DMS53 (cell line): ENCODE measurements around the gene RARRES1.

Experiments used
- DNase-seq: peaks from one replicate; lab custom pipeline; 2025; lab: John Stamatoyannopoulos, UW

RARRES1 gene

GRCh38 chr3:158735296-158736033 is 3.2 kb upstream of the RARRES1 start:
- DNase-seq, result no peak

GRCh38 chr3:158733656-158734055 is 1.4 kb upstream of the RARRES1 start:
- DNase-seq, result no peak

- DNase-seq, result no peak
Measured at GRCh38 chr3:158732856-158733200, 571 bp upstream of the RARRES1 start.

- no peak for DNase-seq
Measured at GRCh38 chr3:158731486-158731885, 771 bp downstream of the RARRES1 start.

- DNase-seq, result no peak
Measured at GRCh38 chr3:158728851-158729250, 3.4 kb downstream of the RARRES1 start.

- no peak for DNase-seq
Measured at GRCh38 chr3:158728061-158728377, 4.2 kb downstream of the RARRES1 start.

- DNase-seq, result peak; percentile 74
Measured at GRCh38 chr3:158727206-158728060, 4.8 kb downstream of the RARRES1 start.

- no peak for DNase-seq
Measured at GRCh38 chr3:158725348-158726011, 6.8 kb downstream of the RARRES1 start.

- no peak for DNase-seq
Measured at GRCh38 chr3:158723991-158724390, 8.3 kb downstream of the RARRES1 start.

GRCh38 chr3:158722108-158722507 is 10.1 kb downstream of the RARRES1 start:
- DNase-seq, result no peak

- DNase-seq, result no peak
Measured at GRCh38 chr3:158718490-158719170, 13.6 kb downstream of the RARRES1 start.

GRCh38 chr3:158717576-158717975 is 14.7 kb downstream of the RARRES1 start:
- no peak for DNase-seq

- DNase-seq, result no peak
Measured at GRCh38 chr3:158713094-158713499, 19.2 kb downstream of the RARRES1 start.

- no peak for DNase-seq
Measured at GRCh38 chr3:158712443-158712842, 19.8 kb downstream of the RARRES1 start.

GRCh38 chr3:158711886-158712285 is 20.4 kb downstream of the RARRES1 start:
- DNase-seq, result no peak

- no peak for DNase-seq
Measured at GRCh38 chr3:158710601-158711000, 21.7 kb downstream of the RARRES1 start.

- DNase-seq, result no peak
Measured at GRCh38 chr3:158709666-158710083, 22.6 kb downstream of the RARRES1 start.

GRCh38 chr3:158703566-158703965 is 28.7 kb downstream of the RARRES1 start:
- DNase-seq, result no peak

- DNase-seq, result no peak
Measured at GRCh38 chr3:158702815-158703481, 29.3 kb downstream of the RARRES1 start.

- DNase-seq, result no peak
Measured at GRCh38 chr3:158701420-158702065, 30.7 kb downstream of the RARRES1 start.

- DNase-seq, result no peak
Measured at GRCh38 chr3:158700559-158700958, 31.7 kb downstream of the RARRES1 start.
